GM06990 (cell line): Measurements from ENCODE around the gene LANCL3.

Source experiments
- DNase-seq: peaks from one replicate; pipeline ENCODE4 v3.0.0-alpha.2; 2011; ENCODE audit not compliant: insufficient read length; ENCODE audit errors: extremely low read depth
- H3K27me3 ChIP-seq: replicated peaks from 2 replicates; pipeline ENCODE4 v1.6.0; 2011; ENCODE audit warnings: low read length; ENCODE audit not compliant: control insufficient read depth, insufficient read depth
- H3K36me3 ChIP-seq: 2 replicates; pipeline ENCODE4 v1.5.1; 2011; ENCODE audit warnings: low read length; ENCODE audit not compliant: control insufficient read depth, insufficient read depth
- H3K4me3 ChIP-seq: replicated peaks from 2 replicates; pipeline ENCODE4 v1.5.1; 2011; ENCODE audit warnings: low read depth, mild to moderate bottlenecking, control low read depth, low read length
- TF ChIP-seq, protein P1 (sequence below): IDR thresholded peaks from 2 replicates; pipeline ENCODE4 v1.5.1; 2011; ENCODE audit warnings: low read length, control low read depth, mild to moderate bottlenecking, inconsistent platforms; ENCODE audit not compliant: insufficient read depth, poor library complexity, severe bottlenecking

LANCL3 gene

DNA sequence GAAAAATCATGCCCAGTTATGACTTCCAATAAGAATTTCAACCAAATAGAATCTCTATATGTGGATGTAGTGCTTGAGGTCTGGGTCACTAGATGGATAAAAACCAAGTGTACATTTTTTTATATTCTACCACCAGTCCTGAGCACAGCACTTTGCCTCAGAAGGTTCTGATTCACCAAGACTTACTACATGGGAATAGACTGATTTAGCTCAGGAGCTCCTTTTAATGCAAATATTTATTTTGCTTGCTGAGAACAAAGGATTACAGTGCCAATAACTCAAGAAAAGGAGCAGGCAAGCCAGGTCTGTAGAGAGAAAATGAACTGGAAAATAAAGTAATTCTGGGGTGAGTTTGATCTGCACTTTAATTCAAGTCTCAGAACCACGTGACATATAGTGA, 107.8 kb downstream of the LANCL3 start:
- TF ChIP-seq, protein P1, sequence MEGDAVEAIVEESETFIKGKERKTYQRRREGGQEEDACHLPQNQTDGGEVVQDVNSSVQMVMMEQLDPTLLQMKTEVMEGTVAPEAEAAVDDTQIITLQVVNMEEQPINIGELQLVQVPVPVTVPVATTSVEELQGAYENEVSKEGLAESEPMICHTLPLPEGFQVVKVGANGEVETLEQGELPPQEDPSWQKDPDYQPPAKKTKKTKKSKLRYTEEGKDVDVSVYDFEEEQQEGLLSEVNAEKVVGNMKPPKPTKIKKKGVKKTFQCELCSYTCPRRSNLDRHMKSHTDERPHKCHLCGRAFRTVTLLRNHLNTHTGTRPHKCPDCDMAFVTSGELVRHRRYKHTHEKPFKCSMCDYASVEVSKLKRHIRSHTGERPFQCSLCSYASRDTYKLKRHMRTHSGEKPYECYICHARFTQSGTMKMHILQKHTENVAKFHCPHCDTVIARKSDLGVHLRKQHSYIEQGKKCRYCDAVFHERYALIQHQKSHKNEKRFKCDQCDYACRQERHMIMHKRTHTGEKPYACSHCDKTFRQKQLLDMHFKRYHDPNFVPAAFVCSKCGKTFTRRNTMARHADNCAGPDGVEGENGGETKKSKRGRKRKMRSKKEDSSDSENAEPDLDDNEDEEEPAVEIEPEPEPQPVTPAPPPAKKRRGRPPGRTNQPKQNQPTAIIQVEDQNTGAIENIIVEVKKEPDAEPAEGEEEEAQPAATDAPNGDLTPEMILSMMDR: no peak

DNA sequence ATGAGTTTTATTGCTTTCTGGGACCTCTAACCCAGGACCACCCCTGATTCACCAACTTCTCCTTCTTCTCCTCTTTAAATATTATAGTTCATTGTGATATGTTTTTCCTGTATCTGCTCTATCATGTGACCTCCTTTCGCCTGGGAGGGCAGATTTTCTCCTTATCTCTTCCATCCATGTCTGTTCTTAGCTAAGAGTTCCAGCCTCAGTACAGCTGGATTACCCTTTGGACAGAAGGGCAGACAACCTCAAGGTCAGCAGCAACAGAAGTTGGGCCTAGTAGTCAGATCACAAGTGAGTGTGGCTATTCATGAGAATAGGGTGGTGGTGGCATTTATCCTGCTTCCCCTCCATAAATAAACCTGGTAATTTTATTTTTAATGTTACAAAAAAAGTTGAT, 108.4 kb downstream of the LANCL3 start:
- H3K36me3 ChIP-seq: no peaks in the 10 kb centered on the region
- H3K4me3 ChIP-seq: no peak overlapping the region
- TF ChIP-seq, protein P1: no peak
- DNase-seq: no peak
- no peaks in the 10 kb centered on the region for H3K27me3 ChIP-seq

More for the DNA sequence above, 107.8 kb downstream of the LANCL3 start:
- DNase-seq: no peak
- Histone ChIP-seq H3K36me3 (no peaks in the 10 kb centered on the region), H3K27me3 (no peaks in the 10 kb centered on the region), H3K4me3 (no peak overlapping the region)

DNA sequence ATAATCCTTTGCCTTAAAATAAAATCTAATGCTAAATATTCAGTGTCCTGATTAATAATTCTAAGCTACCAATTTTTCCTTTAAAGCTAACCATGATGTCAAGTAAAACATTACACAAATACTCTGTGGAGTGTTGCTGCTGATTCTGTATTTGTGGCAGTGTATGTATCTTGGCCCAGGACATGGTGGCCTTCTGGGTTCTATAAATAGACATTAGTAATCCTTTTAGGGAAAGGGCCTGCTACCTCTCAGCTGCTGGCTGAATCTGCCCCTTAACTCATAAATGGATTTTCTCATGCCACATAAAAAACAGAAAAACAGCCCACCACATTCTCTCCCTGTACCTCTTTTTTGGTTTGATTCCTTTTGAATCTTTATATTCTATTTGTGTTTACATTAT, 113.0 kb downstream of the LANCL3 start:
- Histone ChIP-seq H3K4me3 (no peak overlapping the region), H3K36me3 (no peaks in the 10 kb centered on the region), H3K27me3 (no peaks in the 10 kb centered on the region)
- no peak for DNase-seq
- TF ChIP-seq, protein P1: no peak

DNA sequence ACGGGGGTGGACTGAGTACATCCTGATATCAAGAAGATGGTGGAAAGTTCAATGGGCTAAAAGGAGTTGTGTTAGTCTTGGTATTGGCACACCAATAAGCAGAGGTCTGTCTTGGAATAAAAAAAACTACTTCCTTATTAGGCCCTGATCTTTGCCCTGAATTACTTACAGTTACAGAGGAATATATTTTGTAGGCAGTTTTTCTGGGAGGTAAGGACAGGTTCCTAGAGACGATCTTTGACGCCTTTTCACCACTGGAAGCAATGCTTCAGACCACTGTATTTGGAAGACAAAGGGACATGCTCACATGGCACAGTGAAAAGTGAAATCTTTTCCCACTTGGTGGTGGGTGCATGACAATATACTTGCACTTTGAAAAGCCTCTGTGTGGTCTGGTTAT, 113.5 kb downstream of the LANCL3 start:
- H3K27me3 ChIP-seq: no peaks in the 10 kb centered on the region
- H3K4me3 ChIP-seq: no peak overlapping the region
- DNase-seq: no peak
- H3K36me3 ChIP-seq: no peaks in the 10 kb centered on the region
- TF ChIP-seq, protein P1: no peak

DNA sequence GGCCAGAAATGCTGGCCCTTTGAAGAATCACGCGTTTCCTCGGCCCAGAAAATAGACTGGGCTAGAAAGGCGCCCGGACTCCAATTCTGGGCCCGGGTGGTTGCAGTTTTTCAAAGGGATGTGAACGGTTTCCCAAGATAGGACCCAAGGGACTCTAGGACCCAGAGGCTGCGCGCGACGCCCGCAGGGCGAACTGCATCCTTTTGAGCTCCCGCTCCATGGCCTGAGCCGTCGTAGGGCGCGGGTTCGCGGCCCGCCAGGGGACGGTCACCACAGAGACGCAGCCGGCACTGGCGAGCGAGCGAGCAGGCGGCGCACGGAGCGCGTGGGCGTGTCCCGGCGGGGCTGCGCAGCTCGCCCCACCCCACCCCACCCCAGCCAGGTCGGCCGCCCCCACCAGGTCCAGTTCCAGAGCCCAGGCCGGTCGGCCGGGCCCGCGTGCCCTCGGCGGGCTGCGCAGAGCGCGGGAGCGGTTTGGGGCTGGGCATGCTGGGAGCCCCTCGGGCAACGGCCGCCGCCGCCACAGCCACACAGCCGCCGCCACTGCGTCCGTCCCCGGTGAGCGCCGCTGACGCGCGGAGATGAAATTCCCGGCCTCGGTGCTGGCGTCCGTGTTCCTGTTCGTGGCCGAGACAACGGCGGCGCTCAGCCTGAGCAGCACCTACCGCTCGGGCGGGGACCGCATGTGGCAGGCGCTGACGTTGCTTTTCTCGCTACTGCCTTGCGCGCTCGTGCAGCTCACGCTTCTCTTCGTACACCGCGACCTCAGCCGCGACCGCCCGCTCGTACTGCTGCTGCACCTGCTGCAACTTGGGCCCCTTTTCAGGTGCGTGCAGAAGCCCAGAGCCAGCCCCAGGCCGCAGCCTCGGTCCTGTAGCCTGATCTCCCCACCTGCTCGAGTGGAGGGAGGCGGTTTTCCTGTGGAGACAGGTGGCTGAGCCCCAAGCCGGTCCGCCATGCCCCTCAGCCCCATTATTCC, 114.2 kb downstream of the LANCL3 start, which contains the start of gene XK:
Gene XK, plus strand, starts transcription at position 411 of the 979 bp plus-strand sequence. Its CDS starts 171 bp downstream, at position 582.
- DNase-seq: peak; percentile 41
- peak within 1 kb of the TSS; percentile 40 for H3K4me3 ChIP-seq
- TF ChIP-seq, protein P1: no peak
- H3K36me3 ChIP-seq: no peaks in the 10 kb centered on the region
- no peaks in the 10 kb centered on the region for H3K27me3 ChIP-seq
